Transverse colon (tissue), 4 donors: ENCODE data around the gene PPP6R3.

Experiments used
- POLR2AphosphoS5 ChIP-seq, 3 donors: sonication (generic); formaldehyde crosslinking; IDR thresholded peaks; one replicate each; pipeline ENCODE4 v1.6.1; 2016; ENCODE audit warnings: antibody characterized with exemption in 3 of 3
- TF ChIP-seq, protein P1 (sequence below), 5 experiments: fragments of 200-600 bp in 3 of 5; fragments of 450-650 bp in 2 of 5; sonication (generic) in 3 of 5; IDR thresholded peaks; 1 replicate in 2 of 5; 2 replicates in 3 of 5; pipeline ENCODE4 v1.5.1; 2016 to 2017; ENCODE audit warnings: antibody characterized with exemption in 5 of 5, inconsistent platforms in 3 of 5, mild to moderate bottlenecking in 2 of 5, moderate library complexity in 1 of 5

DNA sequence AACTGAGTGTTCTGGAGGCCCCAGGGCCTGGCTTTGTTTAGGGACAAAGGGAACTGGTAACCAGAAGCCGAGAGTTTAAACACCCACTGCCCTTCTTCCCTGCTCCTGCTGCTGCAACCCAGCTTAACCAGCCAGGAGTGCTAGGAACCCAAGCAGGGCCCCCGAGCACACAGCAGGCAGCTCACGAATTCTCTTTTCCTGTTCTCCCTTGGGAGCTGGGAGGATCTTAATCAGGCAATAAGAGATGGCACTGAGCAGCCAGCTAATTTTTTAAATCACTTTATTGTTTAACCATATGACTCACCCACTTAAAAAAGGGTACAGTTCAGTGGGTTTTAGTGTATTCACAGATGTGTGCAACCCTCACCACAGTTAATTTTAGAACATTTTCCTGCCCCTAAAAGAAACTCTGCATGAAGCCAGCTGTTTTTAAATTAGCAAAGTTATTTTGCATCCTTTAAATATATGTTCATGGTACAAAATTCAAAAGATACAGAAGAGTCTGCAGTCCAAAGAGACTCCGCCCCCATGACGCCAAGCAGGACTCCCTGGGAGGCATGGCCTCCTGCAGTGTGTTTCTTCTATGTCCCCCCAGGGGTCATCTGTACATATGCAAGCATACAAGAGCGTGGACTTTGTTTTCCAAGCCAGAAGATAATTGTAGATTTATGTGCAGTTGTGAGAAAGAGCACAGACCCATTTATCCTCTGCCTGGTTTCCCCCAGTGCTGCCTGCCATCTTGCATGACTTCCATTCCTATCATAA is 18.9 kb upstream of the PPP6R3 start:
- TF ChIP-seq, protein P1, sequence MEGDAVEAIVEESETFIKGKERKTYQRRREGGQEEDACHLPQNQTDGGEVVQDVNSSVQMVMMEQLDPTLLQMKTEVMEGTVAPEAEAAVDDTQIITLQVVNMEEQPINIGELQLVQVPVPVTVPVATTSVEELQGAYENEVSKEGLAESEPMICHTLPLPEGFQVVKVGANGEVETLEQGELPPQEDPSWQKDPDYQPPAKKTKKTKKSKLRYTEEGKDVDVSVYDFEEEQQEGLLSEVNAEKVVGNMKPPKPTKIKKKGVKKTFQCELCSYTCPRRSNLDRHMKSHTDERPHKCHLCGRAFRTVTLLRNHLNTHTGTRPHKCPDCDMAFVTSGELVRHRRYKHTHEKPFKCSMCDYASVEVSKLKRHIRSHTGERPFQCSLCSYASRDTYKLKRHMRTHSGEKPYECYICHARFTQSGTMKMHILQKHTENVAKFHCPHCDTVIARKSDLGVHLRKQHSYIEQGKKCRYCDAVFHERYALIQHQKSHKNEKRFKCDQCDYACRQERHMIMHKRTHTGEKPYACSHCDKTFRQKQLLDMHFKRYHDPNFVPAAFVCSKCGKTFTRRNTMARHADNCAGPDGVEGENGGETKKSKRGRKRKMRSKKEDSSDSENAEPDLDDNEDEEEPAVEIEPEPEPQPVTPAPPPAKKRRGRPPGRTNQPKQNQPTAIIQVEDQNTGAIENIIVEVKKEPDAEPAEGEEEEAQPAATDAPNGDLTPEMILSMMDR (IDR thresholded peaks at IDR 0.05): no peak
- TF ChIP-seq POLR2AphosphoS5 (IDR thresholded peaks at IDR 0.05): no peak
